Spleen (tissue), 7 donors: ENCODE measurements around the gene HMGXB3.

Experiments
- POLR2A ChIP-seq, 3 donors: fragments of 450-650 bp; IDR thresholded peaks; one replicate each; pipeline ENCODE4 v1.5.1; 2017; ENCODE audit warnings: antibody characterized with exemption in 3 of 3, mild to moderate bottlenecking in 1 of 3
- TF ChIP-seq, protein P1 (sequence below), 11 experiments: fragments of 200-600 bp in 7 of 11; fragments of 450-650 bp in 4 of 11; sonication (generic) in 4 of 11; IDR thresholded peaks in 8 of 11; conservative IDR thresholded peaks in 3 of 11; 1 replicate in 7 of 11; 2 replicates in 4 of 11; pipeline versions ENCODE4 v1.4.0 to v1.8.0; 2016 to 2021; ENCODE audit warnings: antibody characterized with exemption in 11 of 11, inconsistent platforms in 4 of 11, mild to moderate bottlenecking in 1 of 11
- donor health status: DM: no; HTN: no; CAD: no; lungs with moderate emphysema.
- donor health status: DM: no; HTN: no; CAD: no.
- donor health status: DM: no; HTN: no; CAD: no.

DNA sequence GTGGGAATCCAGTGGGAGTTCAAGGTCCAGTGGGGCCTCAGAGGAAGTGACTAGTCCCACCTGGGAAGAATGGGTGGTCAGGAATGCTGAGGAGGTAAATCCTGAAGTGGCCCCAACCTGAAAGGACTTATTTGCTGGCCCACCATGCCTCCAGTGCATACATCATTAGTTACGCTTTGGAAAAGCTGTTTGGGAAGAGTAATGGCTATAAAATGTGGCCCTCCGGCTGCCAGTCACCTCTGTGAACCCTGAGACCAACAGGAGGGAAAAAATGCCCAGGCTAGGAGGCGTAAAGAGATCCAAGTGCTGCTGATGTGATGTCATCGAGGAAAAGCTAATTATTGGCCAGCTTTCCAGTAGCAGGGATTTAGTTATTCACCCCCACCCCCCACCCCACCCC is 42.7 kb upstream of the HMGXB3 start:
- TF ChIP-seq, protein P1, sequence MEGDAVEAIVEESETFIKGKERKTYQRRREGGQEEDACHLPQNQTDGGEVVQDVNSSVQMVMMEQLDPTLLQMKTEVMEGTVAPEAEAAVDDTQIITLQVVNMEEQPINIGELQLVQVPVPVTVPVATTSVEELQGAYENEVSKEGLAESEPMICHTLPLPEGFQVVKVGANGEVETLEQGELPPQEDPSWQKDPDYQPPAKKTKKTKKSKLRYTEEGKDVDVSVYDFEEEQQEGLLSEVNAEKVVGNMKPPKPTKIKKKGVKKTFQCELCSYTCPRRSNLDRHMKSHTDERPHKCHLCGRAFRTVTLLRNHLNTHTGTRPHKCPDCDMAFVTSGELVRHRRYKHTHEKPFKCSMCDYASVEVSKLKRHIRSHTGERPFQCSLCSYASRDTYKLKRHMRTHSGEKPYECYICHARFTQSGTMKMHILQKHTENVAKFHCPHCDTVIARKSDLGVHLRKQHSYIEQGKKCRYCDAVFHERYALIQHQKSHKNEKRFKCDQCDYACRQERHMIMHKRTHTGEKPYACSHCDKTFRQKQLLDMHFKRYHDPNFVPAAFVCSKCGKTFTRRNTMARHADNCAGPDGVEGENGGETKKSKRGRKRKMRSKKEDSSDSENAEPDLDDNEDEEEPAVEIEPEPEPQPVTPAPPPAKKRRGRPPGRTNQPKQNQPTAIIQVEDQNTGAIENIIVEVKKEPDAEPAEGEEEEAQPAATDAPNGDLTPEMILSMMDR (IDR thresholded peaks at IDR 0.05 in 8 of 11, conservative IDR thresholded peaks at IDR 0.05 in 3 of 11), result no peak
- no peak for TF ChIP-seq POLR2A (IDR thresholded peaks at IDR 0.05)
